ENCODE measurements around the gene MEAK7.

- TF ChIP-seq CTCF (IDR thresholded peaks at IDR 0.05) (no peak), POLR2A (IDR thresholded peaks at IDR 0.05) (no peak)
Observed at GRCh38 chr16:84482001-84482891, 22.2 kb downstream of the MEAK7 start.

Measured in body of pancreas (tissue), 4 donors.